SK-N-MC (cell line): ENCODE measurements around the gene PREX1.

ENCODE experiments used
- DNase-seq: peaks from one replicate; pipeline ENCODE4 v3.0.0-alpha.2; 2011; ENCODE audit warnings: low read depth, low spot score
- H3K27ac ChIP-seq: fragments of 200-600 bp; sonication (generic); 2 replicates; pipeline ENCODE4 v1.5.1; 2016; ENCODE audit warnings: mixed run types
- H3K36me3 ChIP-seq: fragments of 200-600 bp; sonication (generic); 2 replicates; pipeline ENCODE4 v1.6.1; 2017; ENCODE audit warnings: antibody characterized with exemption, low read length, mixed read lengths; ENCODE audit not compliant: insufficient read depth
- H3K4me3 ChIP-seq: fragments of 200-600 bp; sonication (generic); 2 replicates; pipeline ENCODE4 v1.5.1; 2016
- H3K9ac ChIP-seq: fragments of 200-600 bp; sonication (generic); 2 replicates; pipeline ENCODE4 v1.8.0; 2017; ENCODE audit warnings: mixed run types, mixed read lengths; ENCODE audit not compliant: insufficient read length
- H3K9me3 ChIP-seq: fragments of 200-600 bp; sonication (generic); 2 replicates; pipeline ENCODE4 v1.6.1; 2017; ENCODE audit warnings: low read depth, mild to moderate bottlenecking, antibody characterized with exemption, low read length, moderate library complexity, mixed read lengths
- EZH2 ChIP-seq: fragments of 200-600 bp; sonication (generic); IDR thresholded peaks from one replicate; pipeline ENCODE4 v1.6.1; 2017; ENCODE audit warnings: antibody characterized with exemption
- FOXP2 ChIP-seq: optimal IDR thresholded peaks from 2 replicates; pipeline ENCODE3; 2011; ENCODE audit warnings: mild to moderate bottlenecking, moderate library complexity; ENCODE audit not compliant: insufficient read depth; ENCODE audit errors: extremely low read length, control extremely low read depth
- POLR2AphosphoS5 ChIP-seq: IDR thresholded peaks from 2 replicates; pipeline ENCODE4 v1.6.1; 2012; ENCODE audit warnings: mild to moderate bottlenecking, low read depth, low read length, borderline replicate concordance

PREX1 gene

DNA sequence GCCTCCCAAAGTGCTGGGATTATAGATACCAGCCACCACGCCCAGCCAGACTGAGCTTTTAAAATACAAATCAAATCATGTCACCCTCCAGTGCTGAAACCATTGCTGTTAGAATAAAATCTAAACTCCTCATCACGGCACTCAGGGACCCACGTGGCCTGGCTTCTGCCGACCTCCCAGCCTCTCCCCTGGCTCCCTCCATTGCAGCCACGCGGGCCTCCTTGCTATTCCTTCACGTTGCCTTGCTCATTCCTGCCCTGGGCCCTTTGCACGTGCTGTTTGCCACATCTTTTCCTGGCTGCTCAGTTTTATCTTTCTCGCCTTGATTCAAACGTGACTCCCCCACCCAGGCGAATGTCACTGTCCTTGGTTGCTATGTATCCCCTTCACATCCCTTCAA is 244.6 kb downstream of the PREX1 start:
- Histone ChIP-seq H3K27ac (no peak overlapping the region), H3K36me3 (no peaks in the 10 kb centered on the region), H3K9me3 (no peaks in the 10 kb centered on the region), H3K4me3 (no peak overlapping the region), H3K9ac (no peak overlapping the region)
- DNase-seq = no peak
- no peak for TF ChIP-seq EZH2
- no peak for TF ChIP-seq FOXP2
- TF ChIP-seq POLR2AphosphoS5 = no peak

DNA sequence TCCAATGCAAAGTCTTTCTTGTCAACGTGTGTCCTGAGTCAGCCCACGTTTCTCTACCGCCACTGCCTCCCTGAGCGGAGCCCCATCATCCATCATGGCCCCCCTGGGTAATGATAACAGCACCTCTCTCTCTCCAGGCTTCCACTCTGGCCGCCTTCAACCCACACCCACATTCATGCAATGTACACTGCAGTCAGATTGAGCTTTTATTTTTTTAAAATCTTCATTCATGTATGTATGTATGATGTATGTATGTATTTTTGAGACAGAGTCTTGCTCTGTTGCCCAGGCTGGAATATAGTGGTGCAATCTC is 245.2 kb downstream of the PREX1 start:
- no peak for TF ChIP-seq FOXP2
- TF ChIP-seq POLR2AphosphoS5 = no peak
- no peak for TF ChIP-seq EZH2
- H3K27ac ChIP-seq = no peak overlapping the region

DNA sequence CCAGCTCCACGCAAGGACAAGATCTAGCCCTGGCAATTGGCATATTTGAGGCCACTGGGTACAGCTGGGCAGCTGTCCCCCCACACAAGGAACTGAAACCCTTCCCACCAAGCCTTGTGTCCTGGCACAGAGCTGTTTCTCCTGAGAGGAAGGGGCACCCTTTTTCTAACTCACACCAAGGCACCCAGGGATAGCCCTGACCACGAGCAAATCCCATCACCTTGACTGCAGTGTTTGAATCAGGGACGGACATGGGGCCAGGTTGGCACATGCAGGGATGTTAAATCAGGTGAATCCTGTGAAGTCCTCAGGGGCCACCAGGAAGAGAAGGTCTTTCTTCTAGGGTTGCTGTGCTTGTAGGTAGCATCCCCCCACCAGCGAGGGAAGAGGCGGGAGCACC is 246.6 kb downstream of the PREX1 start:
- no peak for DNase-seq

More for the DNA sequence above, 245.2 kb downstream of the PREX1 start:
- DNase-seq = no peak
- H3K4me3 ChIP-seq = no peak overlapping the region
- H3K9me3 ChIP-seq = no peaks in the 10 kb centered on the region
- no peaks in the 10 kb centered on the region for H3K36me3 ChIP-seq
- H3K9ac ChIP-seq = no peak overlapping the region

DNA sequence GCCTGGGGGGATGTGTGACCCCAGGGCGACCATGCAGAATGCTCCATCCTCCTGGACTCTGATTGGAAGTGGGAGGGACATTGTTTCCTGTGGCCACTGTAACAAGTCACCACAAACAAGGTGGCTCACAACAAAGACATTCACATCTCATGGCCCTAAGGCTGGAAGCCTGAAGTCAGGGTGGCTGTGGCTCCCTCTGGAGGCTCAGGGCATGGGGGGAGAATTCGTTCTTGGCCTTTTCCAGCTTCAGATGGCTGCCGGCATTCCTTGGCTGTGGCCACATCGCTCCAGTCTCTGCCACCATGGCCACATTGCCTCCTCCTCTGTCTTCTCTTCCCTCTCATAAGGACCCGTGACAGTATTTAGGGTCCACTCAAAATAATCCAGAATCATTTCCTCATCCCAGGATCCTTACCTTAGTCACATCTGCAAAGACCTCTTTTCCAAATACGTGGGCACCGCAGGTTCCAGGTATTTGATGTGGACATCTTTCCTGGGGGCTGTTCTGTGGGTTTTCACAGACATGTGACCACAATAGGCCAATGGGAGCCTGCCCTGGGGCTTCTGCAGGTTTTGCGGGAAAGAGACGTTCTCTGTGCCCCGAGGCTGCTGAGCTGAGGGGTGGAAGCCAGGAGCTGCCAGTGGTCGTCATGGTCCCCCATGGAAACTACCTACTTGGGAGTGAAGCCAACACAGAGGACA is 249.3 kb downstream of the PREX1 start:
- H3K36me3 ChIP-seq = no peaks in the 10 kb centered on the region
- no peak for TF ChIP-seq EZH2
- TF ChIP-seq POLR2AphosphoS5 = no peak
- no peak for TF ChIP-seq FOXP2
- no peak for DNase-seq
- H3K4me3 ChIP-seq = no peak overlapping the region
- H3K9me3 ChIP-seq = no peaks in the 10 kb centered on the region
- no peak overlapping the region for H3K9ac ChIP-seq
- no peak overlapping the region for H3K27ac ChIP-seq

More for the DNA sequence above, 246.6 kb downstream of the PREX1 start:
- H3K9ac ChIP-seq = no peak overlapping the region
- TF ChIP-seq POLR2AphosphoS5 = no peak
- no peak for TF ChIP-seq EZH2
- no peak for TF ChIP-seq FOXP2
- H3K4me3 ChIP-seq = no peak overlapping the region
- H3K9me3 ChIP-seq = no peaks in the 10 kb centered on the region
- no peaks in the 10 kb centered on the region for H3K36me3 ChIP-seq
- no peak overlapping the region for H3K27ac ChIP-seq

DNA sequence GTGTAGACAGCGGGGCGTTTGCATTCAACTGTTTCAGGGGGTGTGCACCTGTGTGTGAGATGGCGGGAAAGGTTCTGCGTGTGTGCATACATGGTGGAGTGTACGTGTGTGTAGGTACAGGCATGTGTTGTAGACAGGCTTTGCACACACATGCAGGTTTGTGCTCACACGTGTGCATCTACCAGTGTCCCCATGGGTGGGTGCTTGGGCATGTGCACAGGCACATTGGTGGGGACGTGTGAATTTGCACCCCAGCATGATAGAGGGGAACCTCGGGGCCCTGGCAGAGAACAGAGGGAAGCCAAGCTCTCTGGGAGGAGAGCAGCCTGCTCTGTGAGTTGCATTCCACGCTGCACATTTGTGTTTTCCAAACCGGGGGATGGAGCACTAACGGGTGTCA is 250.2 kb downstream of the PREX1 start:
- no peaks in the 10 kb centered on the region for H3K36me3 ChIP-seq
- no peak overlapping the region for H3K9ac ChIP-seq
- H3K4me3 ChIP-seq = no peak overlapping the region
- H3K27ac ChIP-seq = no peak overlapping the region
- no peak for DNase-seq
- no peaks in the 10 kb centered on the region for H3K9me3 ChIP-seq
- TF ChIP-seq POLR2AphosphoS5 = no peak
- TF ChIP-seq FOXP2 = no peak
- no peak for TF ChIP-seq EZH2

DNA sequence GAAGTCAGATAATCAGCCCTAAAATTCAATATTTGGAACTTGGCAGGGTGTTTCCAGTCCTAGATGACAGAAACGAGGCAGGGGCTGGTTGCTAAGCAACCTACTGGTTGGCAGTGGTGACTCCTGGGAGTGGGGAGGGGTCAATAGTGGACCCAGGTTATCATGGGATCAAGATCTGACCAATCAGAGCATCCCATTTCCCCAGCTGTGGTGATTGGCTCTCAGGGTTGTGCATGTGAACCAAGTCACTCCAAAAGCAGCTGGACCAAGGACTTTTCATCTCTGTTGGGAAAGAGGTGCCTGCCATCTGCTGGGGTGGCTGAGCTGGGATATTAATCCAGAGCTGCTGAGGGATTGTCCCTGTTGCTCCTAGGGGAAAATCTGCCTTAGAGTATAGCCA is 253.4 kb downstream of the PREX1 start:
- H3K27ac ChIP-seq = no peak overlapping the region
- no peak overlapping the region for H3K9ac ChIP-seq
- H3K4me3 ChIP-seq = no peak overlapping the region
- H3K9me3 ChIP-seq = no peaks in the 10 kb centered on the region
- DNase-seq = no peak
- TF ChIP-seq FOXP2 (no peak), POLR2AphosphoS5 (no peak), EZH2 (no peak)
- no peaks in the 10 kb centered on the region for H3K36me3 ChIP-seq
